Activated CD4-positive, alpha-beta memory T cell treated with anti-CD3 and anti-CD28 coated beads, Interleukin-2, amount 10 ng/mL, durations not matched to agents 7 days and 5 days (primary cell): ENCODE data around the gene CMTM4. TPM values are rescaled to one million over a fixed set of nuclear protein-coding genes. Genes with fewer than 3 reads are reported as not detected.
A peak's percentile ranks its signal among the peaks of the same experiment; 100 is the strongest.

Experiments used
- CTCF ChIA-PET: fragments of 350-600 bp; sonication (Branson Sonifier 250); formaldehyde crosslinking; loops from one replicate; lab custom pipeline; 2021; ENCODE audit warnings: antibody characterized with exemption, inconsistent platforms; lab: Charles Lee
- POLR2A ChIA-PET: fragments of 350-600 bp; sonication (Branson Sonifier 250); formaldehyde crosslinking; loops from one replicate; lab custom pipeline; 2021; ENCODE audit warnings: antibody characterized with exemption; lab: Charles Lee
- DNase-seq: peaks from one replicate; pipeline ENCODE4 v3.0.0-alpha.2; 2020
- H3K27ac Mint-ChIP-seq: one replicate; pipeline ENCODE4 v1.8.0; 2021; ENCODE audit warnings: mild to moderate bottlenecking, mixed read lengths
- H3K27me3 Mint-ChIP-seq: one replicate; pipeline ENCODE4 v1.8.0; 2021; ENCODE audit warnings: mixed read lengths
- H3K36me3 Mint-ChIP-seq: one replicate; pipeline ENCODE4 v1.8.0; 2021; ENCODE audit warnings: low read depth, mixed read lengths
- H3K4me1 Mint-ChIP-seq: one replicate; pipeline ENCODE4 v1.8.0; 2021; ENCODE audit warnings: mixed read lengths
- H3K4me3 Mint-ChIP-seq: one replicate; pipeline ENCODE4 v1.8.0; 2021; ENCODE audit warnings: mild to moderate bottlenecking, mixed read lengths
- H3K9me3 Mint-ChIP-seq: one replicate; pipeline ENCODE4 v1.8.0; 2021; ENCODE audit warnings: mixed read lengths
- total RNA-seq, 2 experiments: library from RNA; stranded (reverse); gene quantifications; one replicate each; pipeline ENCODE4 v1.2.3, GENCODE V29; 2021

Gene CMTM4
- total RNA-seq, 2 experiments from 2014 or later: 0.53 to 0.58 TPM

DNA sequence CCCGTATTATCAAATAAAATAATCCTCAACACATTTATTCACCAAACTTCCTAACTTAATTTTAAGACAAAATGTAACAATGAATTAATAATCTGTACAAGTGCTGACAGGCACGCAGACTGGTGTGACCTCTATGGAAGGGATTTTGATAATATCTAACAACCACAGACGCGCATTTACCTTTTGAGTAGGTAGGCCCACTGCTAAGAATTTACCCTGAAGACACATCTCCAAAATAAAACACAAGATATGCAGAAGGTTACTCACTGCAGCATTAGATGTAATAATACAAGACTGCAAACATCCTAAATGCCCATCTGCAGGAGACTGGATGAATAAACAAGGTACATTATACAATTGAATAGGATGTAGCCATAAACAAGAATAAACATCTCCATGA is 22.7 kb upstream of the CMTM4 start:
- no peaks in the 10 kb centered on the region for H3K9me3 Mint-ChIP-seq
- H3K36me3 Mint-ChIP-seq: peaks cover 19% of the 10 kb centered on the region
- no peaks in the 10 kb centered on the region for H3K4me1 Mint-ChIP-seq
- H3K27ac Mint-ChIP-seq: no peak overlapping the region
- no peak for DNase-seq
- ChIA-PET POLR2A (no interaction called here), CTCF (interaction anchor here (0.9 kb wide), 1 partner anchor 32 kb away, joined by 3 read pairs; the partner anchor contains the start of gene DYNC1LI2)
- H3K27me3 Mint-ChIP-seq: no peaks in the 10 kb centered on the region
- H3K4me3 Mint-ChIP-seq: no peak overlapping the region

DNA sequence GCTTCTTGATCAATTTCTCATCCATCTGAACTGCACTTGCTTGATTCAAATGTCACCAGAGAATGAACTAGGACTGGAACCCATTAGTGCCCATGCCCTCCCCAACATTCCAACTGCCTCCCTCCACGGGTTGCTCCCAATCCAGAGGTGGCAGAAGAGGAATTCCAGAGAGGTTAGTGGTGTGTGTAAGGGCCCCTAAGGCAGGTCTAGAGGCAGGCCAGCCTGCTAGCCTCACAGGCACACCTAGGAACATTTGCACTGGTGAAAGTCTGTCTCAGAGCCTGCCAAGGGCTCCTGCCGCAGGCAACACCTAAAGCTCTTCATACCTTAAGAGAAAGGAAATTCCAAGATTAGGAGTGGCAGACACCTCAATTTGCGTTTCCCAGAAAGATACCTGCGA is 21.2 kb upstream of the CMTM4 start:
- DNase-seq: no peak
- H3K36me3 Mint-ChIP-seq: peaks cover 6% of the 10 kb centered on the region
- H3K4me1 Mint-ChIP-seq: no peaks in the 10 kb centered on the region
- H3K27ac Mint-ChIP-seq: no peak overlapping the region
- H3K9me3 Mint-ChIP-seq: no peaks in the 10 kb centered on the region
- ChIA-PET POLR2A (no interaction called here), CTCF (no interaction called here)
- H3K4me3 Mint-ChIP-seq: no peak overlapping the region
- H3K27me3 Mint-ChIP-seq: no peaks in the 10 kb centered on the region

GRCh38 chr16:66717112-66717675 is 20.7 kb upstream of the CMTM4 start:
- Mint-ChIP-seq H3K36me3 (peaks cover 4% of the 10 kb centered on the region), H3K4me3 (no peak overlapping the region), H3K27me3 (no peaks in the 10 kb centered on the region), H3K9me3 (no peaks in the 10 kb centered on the region), H3K27ac (no peak overlapping the region), H3K4me1 (no peaks in the 10 kb centered on the region)
- POLR2A ChIA-PET: no interaction called here
- CTCF ChIA-PET: interaction anchor here (1.5 kb wide), 1 partner anchor 20 kb away, joined by 3 read pairs; no protein-coding TSS in a partner anchor
- DNase-seq: peak; percentile 24

GRCh38 chr16:66714654-66715307 is 18.2 kb upstream of the CMTM4 start:
- H3K4me3 Mint-ChIP-seq: no peak overlapping the region
- ChIA-PET CTCF (interaction anchor here (1.0 kb wide), 1 partner anchor 64 kb away, joined by 3 read pairs; no protein-coding TSS in a partner anchor), POLR2A (no interaction called here)
- no peak overlapping the region for H3K27ac Mint-ChIP-seq
- H3K4me1 Mint-ChIP-seq: no peaks in the 10 kb centered on the region
- no peaks in the 10 kb centered on the region for H3K36me3 Mint-ChIP-seq
- DNase-seq: no peak
- H3K27me3 Mint-ChIP-seq: no peaks in the 10 kb centered on the region
- no peaks in the 10 kb centered on the region for H3K9me3 Mint-ChIP-seq

DNA sequence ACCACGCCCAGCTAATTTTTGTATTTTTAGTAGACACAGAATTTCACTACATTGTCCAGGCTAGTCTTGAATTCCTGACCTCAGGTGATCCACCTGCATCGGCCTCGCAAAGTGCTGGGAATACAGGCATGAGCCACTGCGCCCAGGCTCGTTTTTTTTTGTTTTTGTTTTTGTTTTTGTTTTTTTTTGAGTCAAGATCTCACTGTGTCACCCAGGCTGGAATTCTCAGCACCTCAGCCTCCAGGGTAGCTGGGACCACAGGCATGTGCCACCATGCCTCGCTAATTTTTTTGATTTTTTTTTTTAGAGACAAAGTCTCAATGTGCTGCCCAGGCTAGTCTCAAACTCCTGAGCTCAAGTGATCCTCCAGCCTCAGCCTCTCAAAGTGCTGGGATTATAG is 17.5 kb upstream of the CMTM4 start:
- H3K36me3 Mint-ChIP-seq: no peaks in the 10 kb centered on the region
- H3K4me1 Mint-ChIP-seq: no peaks in the 10 kb centered on the region
- POLR2A ChIA-PET: no interaction called here
- H3K4me3 Mint-ChIP-seq: no peak overlapping the region
- H3K27me3 Mint-ChIP-seq: peaks cover 1% of the 10 kb centered on the region
- CTCF ChIA-PET: interaction anchor here (1.0 to 2.0 kb wide), 4 partner anchors 26 to 308 kb away, joined by 3 to 7 read pairs (median 3); no protein-coding TSS in a partner anchor
- no peak for DNase-seq
- no peak overlapping the region for H3K27ac Mint-ChIP-seq
- H3K9me3 Mint-ChIP-seq: no peaks in the 10 kb centered on the region

DNA sequence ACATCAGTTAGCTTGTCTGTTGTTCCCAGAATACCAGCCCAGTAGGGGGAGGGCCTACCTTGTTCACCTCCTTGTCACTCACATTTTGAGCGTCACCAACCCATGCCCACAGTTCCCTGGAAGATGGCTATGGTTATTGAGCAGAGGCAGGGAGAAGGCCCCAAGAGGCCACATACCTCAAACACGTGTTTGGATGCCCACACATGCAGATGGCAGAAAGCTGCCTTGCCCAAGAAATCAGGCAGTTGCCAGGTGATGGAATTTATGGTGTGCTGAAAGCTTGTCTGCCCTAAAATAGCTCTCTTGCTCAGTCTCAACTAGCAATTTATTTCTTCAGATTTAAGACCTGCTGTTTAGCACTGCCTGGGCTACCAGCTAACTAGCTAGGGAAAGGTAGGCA is 16.5 kb upstream of the CMTM4 start:
- Mint-ChIP-seq H3K4me1 (no peaks in the 10 kb centered on the region), H3K36me3 (no peaks in the 10 kb centered on the region), H3K27ac (no peak overlapping the region), H3K9me3 (no peaks in the 10 kb centered on the region), H3K4me3 (no peak overlapping the region), H3K27me3 (peaks cover 6% of the 10 kb centered on the region)
- no peak for DNase-seq
- POLR2A ChIA-PET: interaction anchor here (0.6 kb wide), 1 partner anchor 27 kb away, joined by 3 read pairs; no protein-coding TSS in a partner anchor
- CTCF ChIA-PET: interaction anchor here (0.8 to 2.0 kb wide), 6 partner anchors 16 to 307 kb away, joined by 3 to 7 read pairs (median 3); partner anchors contain the start of gene NAE1

DNA sequence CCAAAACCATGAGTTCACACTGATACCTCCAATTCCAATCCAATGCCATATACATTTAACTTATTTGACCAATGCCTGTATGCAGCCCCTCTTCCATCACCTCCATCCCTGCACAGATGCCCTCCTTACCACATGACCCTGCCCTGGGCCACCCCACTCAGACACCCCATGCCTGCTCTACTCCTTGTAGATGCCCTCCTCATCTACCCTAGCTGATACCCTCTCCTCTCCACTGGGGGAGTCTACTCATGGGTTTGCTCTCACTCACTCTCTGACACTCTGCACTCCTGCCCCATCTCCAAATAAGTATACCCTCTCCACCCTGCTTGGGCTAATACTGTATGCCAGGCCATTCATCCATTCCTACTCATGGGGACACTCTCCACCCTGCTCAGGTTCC is 16.0 kb upstream of the CMTM4 start:
- POLR2A ChIA-PET: interaction anchor here (0.6 kb wide), 1 partner anchor 28 kb away, joined by 3 read pairs; no protein-coding TSS in a partner anchor
- no peak for DNase-seq
- Mint-ChIP-seq H3K9me3 (no peaks in the 10 kb centered on the region), H3K4me1 (no peaks in the 10 kb centered on the region), H3K27me3 (peaks cover 7% of the 10 kb centered on the region), H3K4me3 (no peak overlapping the region), H3K36me3 (no peaks in the 10 kb centered on the region), H3K27ac (no peak overlapping the region)
- CTCF ChIA-PET: interaction anchor here (0.9 to 2.0 kb wide), 4 partner anchors 12 to 155 kb away, joined by 3 to 7 read pairs (median 4); no protein-coding TSS in a partner anchor

DNA sequence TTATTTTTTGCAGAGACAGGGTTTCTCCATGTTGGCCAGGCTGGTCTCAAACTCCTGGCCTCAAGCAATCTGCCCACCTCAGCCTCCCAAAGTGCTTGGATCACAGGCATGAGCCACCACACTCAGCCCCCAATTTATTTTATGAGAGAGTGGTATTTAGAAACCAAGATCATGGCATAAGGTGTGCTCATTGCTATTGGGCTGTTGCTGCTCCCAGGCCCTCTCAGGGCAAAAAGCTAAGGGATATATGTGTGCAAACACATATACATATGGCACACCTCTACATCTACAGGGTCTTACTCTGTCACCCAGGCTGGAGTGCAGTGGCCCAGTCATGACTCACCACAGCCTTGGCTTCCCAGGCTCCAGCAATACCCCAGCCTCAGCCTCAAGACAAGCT is 15.0 kb upstream of the CMTM4 start:
- no peaks in the 10 kb centered on the region for H3K9me3 Mint-ChIP-seq
- ChIA-PET CTCF (interaction anchor here (0.9 kb wide), 1 partner anchor 13 kb away, joined by 3 read pairs; no protein-coding TSS in a partner anchor), POLR2A (no interaction called here)
- no peak for DNase-seq
- H3K27ac Mint-ChIP-seq: no peak overlapping the region
- no peaks in the 10 kb centered on the region for H3K4me1 Mint-ChIP-seq
- no peak overlapping the region for H3K4me3 Mint-ChIP-seq
- peaks cover 10% of the 10 kb centered on the region for H3K27me3 Mint-ChIP-seq
- H3K36me3 Mint-ChIP-seq: no peaks in the 10 kb centered on the region

DNA sequence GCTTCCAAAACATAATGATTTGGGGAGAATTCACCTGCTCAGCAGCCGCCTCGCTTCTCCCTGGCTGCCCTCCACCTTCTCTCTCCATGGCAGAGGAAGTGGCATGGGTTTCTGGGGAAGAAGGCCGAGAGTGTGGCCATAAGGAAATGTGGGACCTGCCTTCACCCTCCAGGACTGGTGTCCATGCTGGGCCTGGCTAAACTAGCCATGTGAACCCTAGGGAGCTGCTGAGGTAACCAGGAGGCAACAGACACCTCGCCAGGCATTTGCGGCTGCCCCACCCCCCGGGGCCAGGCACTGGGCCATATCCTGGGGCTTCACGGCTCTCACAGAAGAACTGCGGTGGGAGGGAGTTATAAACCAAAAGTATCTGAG is 9.9 kb upstream of the CMTM4 start:
- H3K36me3 Mint-ChIP-seq: no peaks in the 10 kb centered on the region
- POLR2A ChIA-PET: no interaction called here
- H3K27ac Mint-ChIP-seq: no peak overlapping the region
- CTCF ChIA-PET: no interaction called here
- H3K9me3 Mint-ChIP-seq: no peaks in the 10 kb centered on the region
- DNase-seq: no peak
- no peaks in the 10 kb centered on the region for H3K4me1 Mint-ChIP-seq
- H3K27me3 Mint-ChIP-seq: peaks cover 14% of the 10 kb centered on the region
- no peak overlapping the region for H3K4me3 Mint-ChIP-seq

DNA sequence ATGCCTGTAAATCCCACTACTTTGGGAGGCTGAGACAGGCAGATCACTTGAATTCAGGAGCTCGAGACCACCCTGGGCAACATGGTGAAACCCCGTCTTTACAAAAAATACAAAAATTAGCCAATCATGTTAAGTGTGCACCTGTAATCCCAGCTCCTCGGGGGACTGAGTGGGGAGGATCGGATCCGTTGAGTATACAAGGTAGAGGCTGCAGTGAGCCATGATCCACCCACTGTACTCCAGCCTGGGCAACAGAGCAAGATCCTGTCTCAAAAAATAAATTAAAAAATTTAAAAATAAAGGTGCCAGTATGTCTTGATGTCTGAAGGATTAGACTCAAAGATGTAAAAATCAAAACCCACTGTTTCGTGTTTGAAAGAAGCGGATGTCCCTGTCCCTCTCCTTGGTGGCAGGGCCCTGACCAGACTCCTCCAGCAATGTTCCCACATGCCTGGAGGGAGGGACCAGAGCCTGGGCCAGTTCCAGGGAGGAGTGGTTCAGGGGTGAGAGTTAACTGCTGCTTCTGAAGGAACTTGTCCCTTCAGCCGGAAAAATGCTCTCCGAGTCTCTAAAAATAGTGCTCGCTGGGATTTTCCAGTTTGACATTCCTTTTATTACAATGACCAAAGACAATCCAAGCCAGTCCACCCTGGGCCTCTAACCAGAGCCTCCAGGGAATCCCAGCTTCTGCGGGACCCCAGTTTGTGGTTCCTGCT is 9.4 kb upstream of the CMTM4 start:
- H3K4me3 Mint-ChIP-seq: no peak overlapping the region
- ChIA-PET CTCF (no interaction called here), POLR2A (no interaction called here)
- H3K36me3 Mint-ChIP-seq: no peaks in the 10 kb centered on the region
- H3K4me1 Mint-ChIP-seq: peaks cover 1% of the 10 kb centered on the region
- no peak overlapping the region for H3K27ac Mint-ChIP-seq
- H3K9me3 Mint-ChIP-seq: no peaks in the 10 kb centered on the region
- H3K27me3 Mint-ChIP-seq: peaks cover 15% of the 10 kb centered on the region
- no peak for DNase-seq

DNA sequence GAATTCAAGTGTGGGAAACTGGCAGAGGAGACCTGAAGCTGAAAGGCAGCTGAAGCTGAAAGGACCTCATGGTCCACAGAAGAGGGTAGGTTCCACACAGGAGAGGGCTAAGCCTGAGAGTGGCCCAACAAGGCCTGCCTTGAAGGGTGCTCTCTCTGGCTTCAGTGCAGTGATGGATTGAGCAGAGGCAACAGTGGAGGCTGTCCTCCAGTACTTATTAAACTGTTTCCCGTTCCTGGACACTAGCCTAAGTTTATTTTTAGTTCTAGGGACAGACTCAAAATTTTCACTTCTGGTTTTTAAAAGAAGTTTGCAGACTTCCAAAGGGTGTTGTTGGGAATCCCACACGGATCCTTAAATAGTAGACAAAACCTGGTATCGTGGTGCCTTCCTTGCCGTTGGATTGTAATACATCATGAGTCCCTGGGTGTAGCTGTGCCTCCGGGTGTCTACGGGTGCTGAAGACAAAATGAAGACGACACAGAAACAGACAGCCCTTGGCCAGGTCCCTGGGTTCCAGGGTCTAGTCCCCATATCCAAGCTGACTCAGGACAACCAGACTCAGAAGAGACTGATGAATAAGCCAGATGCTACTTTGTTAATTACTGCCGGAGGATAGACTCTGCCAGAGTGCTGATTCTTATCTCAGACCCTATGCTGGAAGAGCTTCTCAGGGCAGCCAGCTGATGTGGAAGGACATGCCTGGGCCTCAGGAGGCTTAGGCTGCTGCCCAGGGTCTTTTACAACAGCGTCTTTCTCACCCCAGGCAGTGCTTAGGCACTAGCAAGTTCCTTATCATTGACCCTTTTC is 7.1 kb upstream of the CMTM4 start:
- Mint-ChIP-seq H3K4me3 (no peak overlapping the region), H3K36me3 (no peaks in the 10 kb centered on the region), H3K9me3 (no peaks in the 10 kb centered on the region), H3K27me3 (peaks cover 15% of the 10 kb centered on the region), H3K4me1 (peaks cover 2% of the 10 kb centered on the region), H3K27ac (no peak overlapping the region)
- ChIA-PET CTCF (no interaction called here), POLR2A (no interaction called here)
- DNase-seq: no peak

DNA sequence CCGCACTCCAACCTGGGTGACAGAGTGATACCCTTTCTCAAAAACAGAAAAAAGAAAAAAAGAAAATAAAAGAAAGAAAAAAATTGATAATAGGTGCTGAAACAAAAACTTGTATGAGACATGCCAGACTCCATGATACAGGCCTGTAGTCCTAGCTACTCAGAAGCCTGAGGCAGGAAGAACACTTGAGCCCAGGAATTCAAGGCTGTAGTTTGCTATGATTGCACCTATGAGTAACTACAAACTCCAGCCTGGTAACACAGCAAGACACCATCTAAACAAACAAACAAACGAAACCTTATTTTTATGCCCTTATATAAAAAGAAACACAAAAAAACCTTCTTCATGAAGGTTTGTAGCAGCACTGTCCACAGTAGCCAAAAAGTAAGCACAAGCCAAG is 5.0 kb upstream of the CMTM4 start:
- POLR2A ChIA-PET: no interaction called here
- Mint-ChIP-seq H3K4me3 (no peak overlapping the region), H3K9me3 (no peaks in the 10 kb centered on the region), H3K27ac (no peak overlapping the region), H3K27me3 (peaks cover 25% of the 10 kb centered on the region), H3K4me1 (peaks cover 6% of the 10 kb centered on the region), H3K36me3 (no peaks in the 10 kb centered on the region)
- CTCF ChIA-PET: interaction anchor here (0.7 to 1.2 kb wide), 4 partner anchors 34 to 249 kb away, joined by 3 read pairs; partner anchors contain the start of gene CMTM3
- DNase-seq: no peak
